Pancreas (tissue), 10 donors: Measurements from ENCODE around the gene ZC3H11A. TPM values are rescaled to one million over a fixed set of nuclear protein-coding genes. Genes with fewer than 3 reads are reported as not detected.
"Not testable (repeated sequence)": the region's sequence is repeated elsewhere in the genome, so short reads cannot be mapped to it uniquely, and the experiment has no call there.

Experiments
- ATAC-seq, 4 donors: fragments of 200-7000 bp; cut with Tn5 transposase; one replicate each; pipeline versions ENCODE4 v1.8.0 to v1.9.1; 2020; ENCODE audit warnings: mild to moderate bottlenecking in 4 of 4, moderate library complexity in 4 of 4
- DNase-seq, 6 donors: peaks; one replicate each; pipeline ENCODE4 v3.0.0-alpha.2; 2020
- FAIRE-seq: peaks from 2 replicates; lab custom pipeline; 2012; peaks lifted over from hg19 to GRCh38; lab: Jason Lieb, UNC
- H3K27ac ChIP-seq, 4 donors: fragments of 200-600 bp; sonication (generic); 1 replicate in 3 of 4; 2 replicates in 1 of 4; pipeline versions ENCODE4 v1.5.0 to v1.8.0; 2020
- H3K27me3 ChIP-seq, 4 donors: fragments of 200-600 bp; one replicate each; pipeline ENCODE4 v1.8.0; 2021
- H3K36me3 ChIP-seq, 3 donors: fragments of 200-600 bp; sonication (generic) in 1 of 3; one replicate each; pipeline versions ENCODE4 v1.5.0 to v1.8.0; 2020 to 2021
- H3K4me1 ChIP-seq, 3 donors: fragments of 200-600 bp; one replicate each; pipeline ENCODE4 v1.8.0; 2021
- H3K4me3 ChIP-seq, 4 donors: fragments of 200-600 bp; sonication (generic) in 2 of 4; one replicate each; pipeline versions ENCODE4 v1.5.0 to v1.8.0; 2020 to 2021
- H3K9me3 ChIP-seq, 4 donors: fragments of 200-600 bp; one replicate each; pipeline ENCODE4 v1.8.0; 2021
- CTCF ChIP-seq, 4 donors: fragments of 200-600 bp; sonication (generic) in 3 of 4; IDR thresholded peaks; one replicate each; pipeline versions ENCODE4 v1.5.0 to v1.8.0; 2021; ENCODE audit warnings: antibody characterized with exemption in 4 of 4
- whole genome bisulfite sequencing, 2 donors: extraction: QIAGEN DNeasy Blood & Tissue Kit; methylation state at CpG; one replicate each; pipeline ENCODE4 v1.1.7; 2013; 5-methylcytosine and 5-hydroxymethylcytosine counted together
- intact Hi-C, 3 donors: fragments of 100-400 bp; cut with DNase I; formaldehyde crosslinking; loops; one replicate each; pipeline versions ENCODE4 v1.11.1 to v1.14.2; 2022
- polyA plus RNA-seq, 2 donors: library from polyadenylated mRNA; stranded (reverse); fragments of 200-250 nt; gene quantifications; one replicate each; pipeline ENCODE4 v1.2.3, GENCODE V29; 2013
- total RNA-seq, 6 donors: library from RNA; stranded (reverse); fragmentation: NEBNext Ultra II Directional in 4 of 6; extraction: Animal tissue kit (Norgen Biotek cat#: 25700) in 4 of 6; gene quantifications; one replicate each; pipeline versions ENCODE4 v1.2.1 to v1.2.4, GENCODE V29; 2021 to 2023
- donor health status: healthy with polysubstance abuse.
- donor health status: DM: no; HTN: no; CAD: no; lungs with moderate emphysema.
- donor health status: DM: no; HTN: no; CAD: no.
- donor health status: control.
- donor health status: control.
- donor health status: Bipolar disorder and iron deficiency.
- donor health status: DM: yes; HTN: yes; CAD: no.
- donor health status: DM: no; HTN: no; CAD: no.
- donor health status: DM: no; HTN: no; CAD: no.
- donor health status: DM: yes; HTN: yes; CAD: no.

The ZC3H11A gene
- total RNA-seq, result 10 to 100 TPM; 19.1 to 37.5 (median 27.8) TPM
- polyA plus RNA-seq, result 10 to 100 TPM; 28.1 to 60.1 TPM

- peak; percentile 97 to 99 (median 98) for ATAC-seq
- Histone ChIP-seq H3K27ac (peak within 1 kb of the TSS; percentile 83 to 97 (median 92)), H3K36me3 (no peaks in the 10 kb centered on the region), H3K9me3 (no peaks in the 10 kb centered on the region), H3K4me3 (peak within 1 kb of the TSS; percentile 58 to 77 (median 75)), H3K4me1 (peaks cover 18 to 26% (median 25%) of the 10 kb centered on the region in 3 donors), H3K27me3 (no peaks in the 10 kb centered on the region)
- WGBS, 2 donors, result 0% methylated on average over 36 to 57 of the region's 59 CpGs
- FAIRE-seq, result peak; percentile 96
- DNase-seq, result peak; percentile 93 to 99 (median 98)
- TF ChIP-seq CTCF (IDR thresholded peaks at IDR 0.05), result no peak
- intact Hi-C loops, result no loop called here
These were observed at the start of gene ZC3H11A, which contains the start of gene ZBED6 for GRCh38 chr1:203795441-203796235. Gene ZC3H11A, plus strand, starts transcription at chr1:203795623. Its CDS starts 21,448 bp downstream, at chr1:203817071. Gene ZBED6, plus strand, starts transcription at chr1:203795623. Its CDS starts 1,900 bp downstream, at chr1:203797523.

DNA sequence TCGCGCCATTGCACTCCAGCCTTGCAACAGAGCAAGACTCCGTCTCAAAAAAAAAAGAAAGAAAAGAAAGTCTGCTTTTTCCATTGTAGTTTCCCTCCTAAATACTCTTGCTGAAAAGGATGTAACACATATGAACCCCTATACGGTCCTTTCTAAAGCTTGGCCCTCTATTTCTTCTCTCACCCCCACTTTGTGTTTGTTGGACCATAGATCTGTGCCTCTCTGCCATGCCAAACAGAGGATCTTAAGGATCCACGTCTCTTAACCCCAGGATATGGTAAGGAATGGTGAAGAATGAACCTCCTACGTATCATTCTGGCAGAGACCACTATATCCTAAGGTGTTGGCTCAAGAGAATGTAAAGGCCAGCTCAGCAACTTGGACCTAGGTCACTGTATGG lies 49.1 kb upstream of the ZC3H11A start:
- ATAC-seq (no peak), DNase-seq (no peak), FAIRE-seq (no peak)
- H3K27me3 ChIP-seq, result no peaks in the 10 kb centered on the region
- no peak for TF ChIP-seq CTCF (IDR thresholded peaks at IDR 0.05)
- WGBS, 2 donors, result 94 to 98% methylated on average over 6 of the region's 6 CpGs
- H3K4me1 ChIP-seq, result no peaks in the 10 kb centered on the region
- H3K9me3 ChIP-seq, result no peaks in the 10 kb centered on the region
- intact Hi-C loops, result no loop called here
- H3K4me3 ChIP-seq, result no peak overlapping the region
- H3K36me3 ChIP-seq, result no peaks in the 10 kb centered on the region
- H3K27ac ChIP-seq, result no peak overlapping the region

GRCh38 chr1:203751051-203751450 lies 44.4 kb upstream of the ZC3H11A start:
- DNase-seq (no peak), ATAC-seq (peak in 3 of 4 donors; percentile 9 to 31 (median 16)), FAIRE-seq (no peak)
- H3K4me3 ChIP-seq, result no peak overlapping the region
- intact Hi-C loops, result no loop called here
- no peaks in the 10 kb centered on the region for H3K9me3 ChIP-seq
- 59 to 77% methylated on average over 3 of the region's 3 CpGs for WGBS, 2 donors
- H3K27ac ChIP-seq, result no peak overlapping the region
- H3K4me1 ChIP-seq, result no peaks in the 10 kb centered on the region
- no peaks in the 10 kb centered on the region for H3K36me3 ChIP-seq
- H3K27me3 ChIP-seq, result no peaks in the 10 kb centered on the region
- TF ChIP-seq CTCF (IDR thresholded peaks at IDR 0.05), result no peak

DNA sequence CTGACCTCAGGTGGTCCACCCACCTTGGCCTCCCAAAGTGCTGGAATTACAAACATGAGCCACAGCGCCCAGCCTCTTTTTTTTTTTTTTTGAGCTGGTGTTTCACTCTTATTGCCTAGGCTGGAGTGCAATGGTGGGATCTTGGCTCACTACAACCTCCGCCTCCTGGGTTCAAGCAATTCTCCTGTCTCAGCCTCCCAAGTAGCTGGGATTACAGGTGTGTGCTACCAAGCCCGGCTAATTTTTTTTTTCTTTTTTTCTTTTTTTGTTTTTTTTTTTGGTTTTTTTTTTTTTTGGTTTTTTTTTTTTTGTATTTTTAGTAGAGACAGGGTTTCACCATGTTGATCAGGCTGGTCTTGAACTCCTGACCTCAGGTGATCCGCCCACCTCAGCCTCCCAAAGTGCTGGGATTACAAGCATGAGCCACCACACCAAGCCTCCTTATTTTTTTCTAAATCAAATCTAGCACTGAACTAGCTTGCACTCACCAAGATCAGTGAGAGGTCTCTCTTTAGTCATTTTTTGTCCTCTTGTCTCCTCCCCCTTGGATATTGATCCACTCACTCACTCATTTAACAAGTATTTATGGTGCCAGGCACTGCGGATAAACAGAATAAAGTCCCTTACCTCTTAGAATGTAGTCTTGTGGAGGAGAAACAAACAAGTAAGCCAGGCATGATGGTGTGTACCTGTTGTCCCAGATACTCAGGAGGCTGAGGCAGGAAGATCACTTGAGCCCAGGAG lies 43.6 kb upstream of the ZC3H11A start:
- FAIRE-seq, intact Hi-C loops: not testable (repeated sequence)
- WGBS, 2 donors, result 83 to 88% methylated on average over 5 of the region's 5 CpGs

GRCh38 chr1:203754455-203754864 lies 41.0 kb upstream of the ZC3H11A start:
- TF ChIP-seq CTCF (IDR thresholded peaks at IDR 0.05), result no peak
- Histone ChIP-seq H3K4me1 (no peaks in the 10 kb centered on the region), H3K27me3 (no peaks in the 10 kb centered on the region), H3K9me3 (no peaks in the 10 kb centered on the region), H3K36me3 (no peaks in the 10 kb centered on the region), H3K27ac (no peak overlapping the region), H3K4me3 (no peak overlapping the region)
- intact Hi-C loops, result no loop called here
- WGBS, 2 donors, result 86 to 92% methylated on average over 4 of the region's 4 CpGs
- DNase-seq, result no peak
- ATAC-seq, result no peak
- FAIRE-seq, result no peak

More for the DNA sequence above, 43.6 kb upstream of the ZC3H11A start:
- H3K9me3 ChIP-seq, H3K27ac ChIP-seq, H3K4me3 ChIP-seq, H3K36me3 ChIP-seq, H3K27me3 ChIP-seq, H3K4me1 ChIP-seq, DNase-seq: not testable (repeated sequence)
- peak in 1 of 4 donors; percentile 45 for ATAC-seq
